Ovary (tissue), 9 donors: ENCODE measurements around the gene PAM16. TPM values are rescaled to one million over a fixed set of nuclear protein-coding genes. Genes with fewer than 3 reads are reported as not detected.
A peak's percentile ranks its signal among the peaks of the same experiment; 100 is the strongest.

Experiments used
- DNase-seq, 5 donors: peaks; one replicate each; pipeline ENCODE4 v3.0.0-alpha.2; 2019 to 2020
- H3K27ac ChIP-seq, 2 donors: fragments of 200-600 bp; one replicate each; pipeline versions ENCODE4 v1.5.1 to v1.8.0; 2019 to 2022
- H3K27me3 ChIP-seq: fragments of 200-600 bp; one replicate; pipeline ENCODE4 v1.8.0; 2022
- H3K36me3 ChIP-seq: fragments of 200-600 bp; sonication (generic); one replicate; pipeline ENCODE4 v1.5.1; 2019
- H3K4me1 ChIP-seq: one replicate; pipeline ENCODE4 v1.8.1; 2013; ENCODE audit warnings: mild to moderate bottlenecking, moderate library complexity; ENCODE audit not compliant: insufficient read depth
- H3K4me3 ChIP-seq: fragments of 200-600 bp; sonication (generic); one replicate; pipeline ENCODE4 v1.5.1; 2017
- H3K9me3 ChIP-seq, 2 donors: fragments of 200-600 bp in 1 of 2; sonication (generic) in 1 of 2; one replicate each; pipeline versions ENCODE4 v1.5.1 to v1.8.1; 2013 to 2019; ENCODE audit warnings: mild to moderate bottlenecking in 1 of 2, moderate library complexity in 1 of 2
- CTCF ChIP-seq, 3 donors: fragments of 450-650 bp in 2 of 3; fragments of 200-600 bp in 1 of 3; IDR thresholded peaks; one replicate each; pipeline versions ENCODE4 v1.5.1 to v1.8.0; 2016 to 2022; ENCODE audit warnings: antibody characterized with exemption in 3 of 3, mild to moderate bottlenecking in 1 of 3
- EP300 ChIP-seq: sonication (generic); formaldehyde crosslinking; IDR thresholded peaks from one replicate; pipeline ENCODE4 v1.6.1; 2017; ENCODE audit warnings: antibody characterized with exemption
- POLR2A ChIP-seq: fragments of 450-650 bp; IDR thresholded peaks from one replicate; pipeline ENCODE4 v1.6.1; 2017; ENCODE audit warnings: antibody characterized with exemption, mild to moderate bottlenecking, moderate library complexity
- WGBS, 3 donors: extraction: QIAGEN DNeasy Blood & Tissue Kit in 1 of 3; methylation state at CpG; one replicate each; pipeline versions ENCODE4 v1.1.5 to v1.1.7; 2013 to 2017; 5-methylcytosine and 5-hydroxymethylcytosine counted together
- intact Hi-C, 4 donors: fragments of 100-400 bp; cut with DNase I; formaldehyde crosslinking; loops; one replicate each; pipeline versions ENCODE4 v1.11.0 to v1.15.1; 2022 to 2023
- polyA plus RNA-seq, 2 donors: library from polyadenylated mRNA; stranded (reverse); fragments of 200-250 nt in 1 of 2; fragments of 350-450 nt in 1 of 2; fragmentation: Illumina TruSeq in 1 of 2; extraction: RNeasy Lipid Tissue Mini Kit (QIAGEN cat#74804) in 1 of 2; gene quantifications; one replicate each; pipeline ENCODE4 v1.2.3, GENCODE V29; 2013 to 2014
- total RNA-seq, 7 donors: library from RNA; depleted of rRNA in 2 of 7; stranded (reverse); fragments of >200 nt in 2 of 7; fragmentation: NEBNext Ultra II Directional in 3 of 7; extraction: Animal tissue kit (Norgen Biotek cat#: 25700) in 3 of 7; gene quantifications; one replicate each; pipeline versions ENCODE4 v1.1.0 to v1.2.4, GENCODE V29; 2016 to 2023
- donor health status: DM: no; HTN: no; CAD: no; lungs with moderate emphysema.
- donor health status: DM: no; HTN: no; CAD: no.
- donor health status: Bipolar disorder and iron deficiency.
- donor health status: DM: yes; HTN: yes; CAD: no.
- donor health status: DM: no; HTN: no; CAD: no.
- donor health status: DM: yes; HTN: yes; CAD: no.

Gene PAM16
- total and polyA plus RNA-seq, 9 donors = 18.5 to 47.2 (median 35.7) TPM

GRCh38 chr16:4342866-4343744 lies 8.0 kb downstream of the PAM16 start:
- DNase-seq = no peak
- no peak overlapping the region for H3K4me3 ChIP-seq
- no peak overlapping the region for H3K27ac ChIP-seq
- H3K4me1 ChIP-seq = peaks cover 18% of the 10 kb centered on the region
- TF ChIP-seq CTCF (IDR thresholded peaks at IDR 0.05) (no peak), POLR2A (no peak), EP300 (no peak)
- H3K36me3 ChIP-seq = no peaks in the 10 kb centered on the region
- no peaks in the 10 kb centered on the region for H3K9me3 ChIP-seq
- WGBS, 3 donors = 81 to 84% (median 84%) methylated on average over 18 to 21 of the region's 21 CpGs
- H3K27me3 ChIP-seq = no peaks in the 10 kb centered on the region
- intact Hi-C loops = loop anchor here in 1 of 4 donors (5.0 kb wide), 1 partner anchor 151 kb away; no protein-coding TSS in a partner anchor

- intact Hi-C loops = loop anchor here in 1 of 4 donors (5.0 kb wide), 1 partner anchor 149 kb away; no protein-coding TSS in a partner anchor
- Histone ChIP-seq H3K9me3 (no peaks in the 10 kb centered on the region), H3K27me3 (no peaks in the 10 kb centered on the region), H3K4me1 (peaks cover 8% of the 10 kb centered on the region), H3K27ac (no peak overlapping the region), H3K4me3 (no peak overlapping the region), H3K36me3 (no peaks in the 10 kb centered on the region)
- DNase-seq = no peak
- TF ChIP-seq CTCF (IDR thresholded peaks at IDR 0.05) (no peak), POLR2A (no peak), EP300 (no peak)
- 79 to 91% (median 89%) methylated on average over 4 to 13 of the region's 13 CpGs for WGBS, 3 donors
Observed at GRCh38 chr16:4341250-4341649, 9.9 kb downstream of the PAM16 start.

- 69 to 86% (median 74%) methylated on average over 5 to 6 of the region's 6 CpGs for WGBS, 3 donors
- TF ChIP-seq EP300 (no peak), CTCF (IDR thresholded peaks at IDR 0.05) (no peak), POLR2A (no peak)
- intact Hi-C loops = loop anchor here in 1 of 4 donors (5.0 kb wide), 1 partner anchor 148 kb away; no protein-coding TSS in a partner anchor
- H3K9me3 ChIP-seq = no peaks in the 10 kb centered on the region
- H3K27me3 ChIP-seq = no peaks in the 10 kb centered on the region
- DNase-seq = no peak
- no peak overlapping the region for H3K4me3 ChIP-seq
- H3K27ac ChIP-seq = no peak overlapping the region
- H3K36me3 ChIP-seq = no peaks in the 10 kb centered on the region
- H3K4me1 ChIP-seq = peaks cover 4% of the 10 kb centered on the region
Observed at GRCh38 chr16:4340443-4340842, 10.7 kb downstream of the PAM16 start.

- WGBS, 3 donors = 24 to 34% (median 30%) methylated on average over 14 of the region's 14 CpGs
- intact Hi-C loops = loop anchor here in 2 of 4 donors (5.0 to 10.0 kb wide), 2 partner anchors 148 to 355 kb away; no protein-coding TSS in a partner anchor
- Histone ChIP-seq H3K4me3 (no peak overlapping the region), H3K4me1 (peaks cover 4% of the 10 kb centered on the region), H3K9me3 (no peaks in the 10 kb centered on the region), H3K27me3 (no peaks in the 10 kb centered on the region), H3K27ac (peak overlapping the region in 1 of 2 donors; percentile 44), H3K36me3 (no peaks in the 10 kb centered on the region)
- TF ChIP-seq EP300 (no peak), CTCF (IDR thresholded peaks at IDR 0.05) (no peak), POLR2A (no peak)
- peak; percentile 69 to 83 (median 81) for DNase-seq
Observed at GRCh38 chr16:4339909-4340308, 11.2 kb downstream of the PAM16 start.
